PC-9 (cell line): ENCODE measurements around the gene PCK2. TPM values are rescaled to one million over a fixed set of nuclear protein-coding genes. Genes with fewer than 3 reads are reported as not detected.

ENCODE experiments used
- BruUV-seq: library from RNA; stranded (reverse); fragments of 400-500 nt; replicated peaks from 2 replicates; lab custom pipeline; 2021; lab: Mats Ljungman, UMichigan
- CTCF ChIA-PET: fragments of 300-600 bp; sonication (Branson Sonifier 250); formaldehyde crosslinking; loops from one replicate; lab custom pipeline; 2022; ENCODE audit warnings: antibody characterized with exemption; lab: Charles Lee
- POLR2A ChIA-PET: fragments of 300-600 bp; sonication (Branson Sonifier 250); formaldehyde crosslinking; loops from one replicate; lab custom pipeline; 2022; ENCODE audit warnings: antibody characterized with exemption; ENCODE audit not compliant: unreplicated experiment; lab: Charles Lee
- DNase-seq, 2 experiments: peaks; one replicate each; pipeline versions ENCODE4 v3.0.0 to v3.0.0-alpha.2; 2015 to 2022; ENCODE audit warnings: mixed read lengths in 1 of 2
- H2AFZ ChIP-seq: fragments of 200-600 bp; sonication (generic); 2 replicates; pipeline ENCODE4 v1.8.1; 2017; ENCODE audit warnings: antibody characterized with exemption
- H3F3A ChIP-seq: fragments of 200-600 bp; sonication (generic); 2 replicates; pipeline ENCODE4 v1.8.1; 2017; ENCODE audit warnings: antibody characterized with exemption, mild to moderate bottlenecking, low read depth; ENCODE audit not compliant: insufficient read depth
- H3K27ac ChIP-seq: fragments of 200-600 bp; sonication (generic); 2 replicates; pipeline ENCODE4 v1.6.1; 2016; ENCODE audit warnings: mixed run types
- H3K27me3 ChIP-seq: fragments of 200-600 bp; sonication (generic); 2 replicates; pipeline ENCODE4 v1.6.1; 2016; ENCODE audit warnings: low read depth, mixed run types; ENCODE audit not compliant: insufficient read depth
- H3K36me3 ChIP-seq: fragments of 200-600 bp; sonication (generic); 2 replicates; pipeline ENCODE4 v1.6.1; 2016; ENCODE audit warnings: low read depth, mixed run types
- H3K4me1 ChIP-seq: fragments of 200-600 bp; sonication (generic); replicated peaks from 2 replicates; pipeline ENCODE4 v1.6.1; 2016; ENCODE audit warnings: mixed run types; ENCODE audit not compliant: insufficient read depth
- H3K4me2 ChIP-seq: fragments of 200-600 bp; sonication (generic); 2 replicates; pipeline ENCODE4 v1.6.1; 2017; ENCODE audit warnings: mixed run types
- H3K4me3 ChIP-seq: fragments of 200-600 bp; sonication (generic); 2 replicates; pipeline ENCODE4 v1.6.1; 2016; ENCODE audit warnings: mixed run types
- H3K79me2 ChIP-seq: fragments of 200-600 bp; sonication (generic); 2 replicates; pipeline ENCODE4 v1.6.1; 2017; ENCODE audit warnings: low read depth, mixed run types
- H3K9me2 ChIP-seq: fragments of 200-600 bp; sonication (generic); 2 replicates; pipeline ENCODE4 v1.8.1; 2017; ENCODE audit warnings: mild to moderate bottlenecking; ENCODE audit not compliant: insufficient read depth
- H3K9me3 ChIP-seq: fragments of 200-600 bp; sonication (generic); 2 replicates; pipeline ENCODE4 v1.8.1; 2016; ENCODE audit warnings: low read depth; ENCODE audit not compliant: insufficient read depth
- H4K20me1 ChIP-seq: fragments of 200-600 bp; sonication (generic); 2 replicates; pipeline ENCODE4 v1.8.1; 2017; ENCODE audit not compliant: insufficient read depth
- CTCF ChIP-seq: fragments of 200-600 bp; sonication (generic); conservative IDR thresholded peaks from 2 replicates; pipeline ENCODE4 v1.6.1; 2017; ENCODE audit warnings: mixed run types, antibody characterized with exemption, mild to moderate bottlenecking, moderate library complexity
- EZH2 ChIP-seq: fragments of 200-600 bp; sonication (generic); IDR thresholded peaks from 2 replicates; pipeline ENCODE4 v1.8.0; 2017; ENCODE audit warnings: antibody characterized with exemption, low read depth
- intact Hi-C: fragments of 100-400 bp; cut with micrococcal nuclease; formaldehyde crosslinking; loops from one replicate; pipeline ENCODE4 v1.10.0; 2022; ENCODE audit not compliant: unreplicated experiment
- total RNA-seq: library from RNA; stranded (reverse); gene quantifications from 2 replicates; pipeline ENCODE4 v1.2.3, GENCODE V29; 2021

PCK2 gene
- total RNA-seq, 1 experiment from 2014 or later: 77.4 TPM

- no peaks in the 10 kb centered on the region for H4K20me1 ChIP-seq
- DNase-seq: no peak
- H3K4me2 ChIP-seq: no peak overlapping the region
- TF ChIP-seq EZH2: no peak
- no peak for TF ChIP-seq CTCF
- ChIA-PET POLR2A (interaction anchor here (0.6 kb wide), 1 partner anchor 466 kb away, joined by 3 read pairs; no protein-coding TSS in a partner anchor), CTCF (no interaction called here)
- no peak overlapping the region for H3K4me3 ChIP-seq
- BruUV-seq: no TSS peak
- H3K79me2 ChIP-seq: peaks cover 12% of the 10 kb centered on the region
- H3K4me1 ChIP-seq: peaks cover 4% of the 10 kb centered on the region; the same call in 1 of the 2 replicates
- no peaks in the 10 kb centered on the region for H3K9me2 ChIP-seq
- no peaks in the 10 kb centered on the region for H3K36me3 ChIP-seq
- no peaks in the 10 kb centered on the region for H3K9me3 ChIP-seq
- no peaks in the 10 kb centered on the region for H3F3A ChIP-seq
- no peak overlapping the region for H3K27ac ChIP-seq
- H2AFZ ChIP-seq: no peak overlapping the region
- H3K27me3 ChIP-seq: no peaks in the 10 kb centered on the region
- intact Hi-C loops: no loop called here
Measured at GRCh38 chr14:24098927-24099813, 5.1 kb downstream of the PCK2 start.

- Histone ChIP-seq H3K4me1 (peaks cover 4% of the 10 kb centered on the region; the same call in 1 of the 2 replicates), H3K36me3 (no peaks in the 10 kb centered on the region), H3K27me3 (no peaks in the 10 kb centered on the region), H4K20me1 (no peaks in the 10 kb centered on the region), H3K79me2 (peaks cover 5% of the 10 kb centered on the region), H3K9me2 (no peaks in the 10 kb centered on the region), H2AFZ (no peak overlapping the region), H3K4me2 (no peak overlapping the region), H3K4me3 (no peak overlapping the region), H3K27ac (no peak overlapping the region), H3F3A (no peaks in the 10 kb centered on the region), H3K9me3 (no peaks in the 10 kb centered on the region)
- POLR2A ChIA-PET: no interaction called here
- no peak for DNase-seq
- BruUV-seq: no TSS peak
- intact Hi-C loops: no loop called here
- TF ChIP-seq EZH2 (no peak), CTCF (no peak)
- CTCF ChIA-PET: no interaction called here
Measured at GRCh38 chr14:24100197-24100981, 6.3 kb downstream of the PCK2 start.

- intact Hi-C loops: no loop called here
- no peaks in the 10 kb centered on the region for H3K36me3 ChIP-seq
- no peak for TF ChIP-seq CTCF
- TF ChIP-seq EZH2: no peak
- H3K27me3 ChIP-seq: no peaks in the 10 kb centered on the region
- H3K4me1 ChIP-seq: no peaks in the 10 kb centered on the region
- no peak for DNase-seq
- no peaks in the 10 kb centered on the region for H3K9me3 ChIP-seq
- ChIA-PET CTCF (no interaction called here), POLR2A (no interaction called here)
- BruUV-seq: no TSS peak
- no peaks in the 10 kb centered on the region for H3K9me2 ChIP-seq
- H3F3A ChIP-seq: no peaks in the 10 kb centered on the region
- no peak overlapping the region for H3K27ac ChIP-seq
- H3K4me3 ChIP-seq: no peak overlapping the region
- H2AFZ ChIP-seq: no peak overlapping the region
- H4K20me1 ChIP-seq: no peaks in the 10 kb centered on the region
- H3K4me2 ChIP-seq: no peak overlapping the region
- no peaks in the 10 kb centered on the region for H3K79me2 ChIP-seq
Measured at GRCh38 chr14:24100982-24101494, 6.9 kb downstream of the PCK2 start.
